Kidney epithelial cell (primary cell): ENCODE measurements around the gene PCBP3. TPM values are rescaled to one million over a fixed set of nuclear protein-coding genes. Genes with fewer than 3 reads are reported as not detected.

Experiments used
- DNase-seq: peaks from one replicate; pipeline ENCODE4 v3.0.0-alpha.2; 2010; ENCODE audit warnings: low read depth
- H3K27me3 ChIP-seq: 2 replicates; pipeline ENCODE4 v1.6.0; 2011; ENCODE audit warnings: low read length; ENCODE audit not compliant: control insufficient read depth, insufficient read depth
- H3K36me3 ChIP-seq: 2 replicates; pipeline ENCODE4 v1.5.1; 2011; ENCODE audit warnings: low read length; ENCODE audit not compliant: control insufficient read depth, insufficient read depth
- H3K4me3 ChIP-seq: 2 replicates; pipeline ENCODE4 v1.5.1; 2011; ENCODE audit warnings: low read depth, mild to moderate bottlenecking, control low read depth, low read length
- CTCF ChIP-seq: IDR thresholded peaks from 2 replicates; pipeline ENCODE4 v1.5.1; 2011; ENCODE audit warnings: mild to moderate bottlenecking, moderate library complexity, low read length, control low read depth, inconsistent platforms; ENCODE audit not compliant: insufficient read depth, poor library complexity, severe bottlenecking
- total RNA-seq: library from RNA; depleted of rRNA; stranded (reverse); fragments of >200 nt; gene quantifications from 2 replicates; pipeline ENCODE4 v1.2.3, GENCODE V29; 2015

The PCBP3 gene
- total RNA-seq, 1 donor from 2014 or later, result 1.3 TPM

GRCh38 chr21:45986316-45987051 is 343.0 kb downstream of the PCBP3 start:
- Histone ChIP-seq H3K4me3 (no peak overlapping the region), H3K27me3 (no peaks in the 10 kb centered on the region), H3K36me3 (no peaks in the 10 kb centered on the region)
- no peak for DNase-seq
- no peak for TF ChIP-seq CTCF

GRCh38 chr21:45987121-45987711 is 343.7 kb downstream of the PCBP3 start:
- no peak for DNase-seq
- no peaks in the 10 kb centered on the region for H3K27me3 ChIP-seq
- no peak overlapping the region for H3K4me3 ChIP-seq
- TF ChIP-seq CTCF, result no peak
- no peaks in the 10 kb centered on the region for H3K36me3 ChIP-seq

- Histone ChIP-seq H3K4me3 (no peak overlapping the region), H3K36me3 (no peaks in the 10 kb centered on the region), H3K27me3 (no peaks in the 10 kb centered on the region)
- no peak for DNase-seq
- no peak for TF ChIP-seq CTCF
Measured at GRCh38 chr21:45988366-45989347, 345.1 kb downstream of the PCBP3 start.

GRCh38 chr21:45989355-45990048 is 346.0 kb downstream of the PCBP3 start:
- Histone ChIP-seq H3K4me3 (no peak overlapping the region), H3K27me3 (no peaks in the 10 kb centered on the region), H3K36me3 (no peaks in the 10 kb centered on the region)
- DNase-seq, result no peak
- no peak for TF ChIP-seq CTCF

- no peak for TF ChIP-seq CTCF
- DNase-seq, result no peak
- no peaks in the 10 kb centered on the region for H3K36me3 ChIP-seq
Measured at GRCh38 chr21:45990049-45990711, 346.7 kb downstream of the PCBP3 start.

More at GRCh38 chr21:45990049-45990711, 346.7 kb downstream of the PCBP3 start:
- no peak overlapping the region for H3K4me3 ChIP-seq
- H3K27me3 ChIP-seq, result no peaks in the 10 kb centered on the region
